HepG2 (cell line): ENCODE data around the gene FUT8.

Experiments
- EZH2 ChIP-seq: conservative IDR thresholded peaks from 2 replicates; pipeline ENCODE4 v1.6.1; 2012; ENCODE audit warnings: mild to moderate bottlenecking, low read depth, low read length, moderate library complexity
- HNRNPUL1 ChIP-seq: fragments of 200-400 bp; formaldehyde crosslinking; IDR thresholded peaks from 2 replicates; pipeline ENCODE4 v1.6.1; 2017; ENCODE audit warnings: low read depth, mild to moderate bottlenecking, low read length, moderate library complexity
- MAFG ChIP-seq: sonication (generic); formaldehyde crosslinking; IDR thresholded peaks from 2 replicates; pipeline ENCODE4 v1.5.1; 2020; ENCODE audit warnings: mild to moderate bottlenecking, missing genetic modification reagents
- MYC ChIP-seq: sonication (generic); formaldehyde crosslinking; IDR thresholded peaks from 2 replicates; pipeline ENCODE4 v1.9.0; 2021; ENCODE audit warnings: missing genetic modification reagents, borderline replicate concordance
- NFRKB ChIP-seq: fragments of 450-650 bp; IDR thresholded peaks from 2 replicates; pipeline ENCODE4 v1.6.1; 2017
- NR3C1 ChIP-seq: sonication (generic); formaldehyde crosslinking; IDR thresholded peaks from 2 replicates; pipeline ENCODE4 v1.4.0; 2020; ENCODE audit warnings: missing genetic modification reagents
- PCBP1 ChIP-seq: fragments of 200-400 bp; formaldehyde crosslinking; IDR thresholded peaks from 2 replicates; pipeline ENCODE4 v1.6.1; 2017; ENCODE audit warnings: mild to moderate bottlenecking, low read depth, low read length, borderline replicate concordance
- REXO4 ChIP-seq: sonication (generic); formaldehyde crosslinking; IDR thresholded peaks from 2 replicates; pipeline ENCODE4 v1.8.0; 2022; ENCODE audit warnings: missing genetic modification reagents, mild to moderate bottlenecking, borderline replicate concordance
- TFAP4 ChIP-seq: sonication (generic); IDR thresholded peaks from 2 replicates; pipeline ENCODE4 v1.6.1; 2016; ENCODE audit warnings: low read depth, borderline replicate concordance
- ZBTB33 ChIP-seq: sonication (generic); formaldehyde crosslinking; IDR thresholded peaks from 2 replicates; pipeline ENCODE4 v1.4.0; 2020; ENCODE audit warnings: missing genetic modification reagents
- ZNF329 ChIP-seq: sonication (generic); formaldehyde crosslinking; IDR thresholded peaks from 2 replicates; pipeline ENCODE4 v1.9.0; 2021; ENCODE audit warnings: low read depth, mild to moderate bottlenecking, missing genetic modification reagents
- ZNF607 ChIP-seq: sonication (generic); formaldehyde crosslinking; IDR thresholded peaks from 2 replicates; pipeline ENCODE4 v1.5.1; 2020; ENCODE audit warnings: missing genetic modification reagents, mild to moderate bottlenecking, borderline replicate concordance
- ZNF713 ChIP-seq: sonication (generic); formaldehyde crosslinking; IDR thresholded peaks from 2 replicates; pipeline ENCODE4 v1.4.0; 2020; ENCODE audit warnings: mild to moderate bottlenecking, missing genetic modification reagents

- TF ChIP-seq MAFG (CRISPR knock-in tag) (no peak), ZNF329 (CRISPR knock-in tag) (no peak), REXO4 (CRISPR knock-in tag) (no peak), NR3C1 (CRISPR knock-in tag) (no peak), PCBP1 (no peak), NFRKB (no peak), EZH2 (no peak), TFAP4 (no peak), HNRNPUL1 (no peak), ZNF713 (CRISPR knock-in tag) (no peak), MYC (CRISPR knock-in tag) (no peak), ZBTB33 (CRISPR knock-in tag) (no peak), ZNF607 (CRISPR knock-in tag) (no peak)
These were observed 20.6 kb downstream of the FUT8 start for GRCh38 chr14:65433157-65433556.
